OCI-LY7 (cell line): ENCODE measurements around the gene CTNNA2.
"Not testable (repeated sequence)": the region's sequence is repeated elsewhere in the genome, so short reads cannot be mapped to it uniquely, and the experiment has no call there.

Source experiments
- CTCF ChIP-seq: fragments of 200-600 bp; sonication (generic); conservative IDR thresholded peaks from 2 replicates; pipeline ENCODE4 v1.5.1; 2014; ENCODE audit warnings: mild to moderate bottlenecking, antibody characterized with exemption, low read length, moderate library complexity, mixed read lengths
- EZH2phosphoT487 ChIP-seq: fragments of 200-600 bp; sonication (generic); IDR thresholded peaks from 2 replicates; pipeline ENCODE4 v1.6.1; 2018; ENCODE audit warnings: low read depth, borderline replicate concordance, mild to moderate bottlenecking, mixed run types, antibody characterized with exemption, low read length, moderate library complexity, mixed read lengths

DNA sequence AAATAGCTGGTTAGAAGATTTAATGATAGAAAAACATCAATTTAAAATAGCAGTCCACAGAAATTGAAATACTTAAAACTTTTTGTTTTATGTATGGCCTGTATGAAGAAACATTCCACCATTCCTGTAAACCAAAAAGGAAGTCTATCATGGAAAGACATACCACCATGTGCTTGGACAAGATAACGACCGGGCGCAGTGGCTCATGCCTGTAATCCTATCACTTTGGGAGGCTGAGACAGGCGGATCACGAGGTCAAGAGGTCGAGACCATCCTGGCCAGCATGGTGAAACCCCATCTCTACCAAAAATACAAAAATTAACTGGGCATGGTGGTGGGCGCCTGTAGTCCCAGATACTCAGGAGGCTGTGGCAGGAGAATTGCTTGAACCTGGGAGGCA is 519.8 kb downstream of the CTNNA2 start:
- TF ChIP-seq CTCF, EZH2phosphoT487: not testable (repeated sequence)
